Spleen (tissue), 11 donors: ENCODE results near the gene SURF2. TPM values are rescaled to one million over a fixed set of nuclear protein-coding genes. Genes with fewer than 3 reads are reported as not detected.
"Not testable (repeated sequence)": the region's sequence is repeated elsewhere in the genome, so short reads cannot be mapped to it uniquely, and the experiment has no call there.

Source experiments
- DNase-seq: peaks from one replicate; pipeline ENCODE4 v3.0.0-alpha.2; 2020
- H3K27ac ChIP-seq, 8 donors: fragments of 200-600 bp; sonication (generic) in 7 of 8; 1 replicate in 4 of 8; 2 replicates in 4 of 8; pipeline versions ENCODE4 v1.5.0 to v1.8.0; 2016 to 2021; ENCODE audit warnings: inconsistent platforms in 4 of 8, mild to moderate bottlenecking in 4 of 8, moderate library complexity in 1 of 8
- H3K27me3 ChIP-seq, 7 donors: fragments of 200-600 bp; sonication (generic) in 6 of 7; replicated peaks in 1 of 7; 1 replicate in 4 of 7; 2 replicates in 3 of 7; pipeline versions ENCODE4 v1.5.0 to v1.8.0; 2016 to 2021; ENCODE audit warnings: inconsistent platforms in 3 of 7, mild to moderate bottlenecking in 1 of 7
- H3K36me3 ChIP-seq, 6 donors: fragments of 200-600 bp; sonication (generic) in 5 of 6; 1 replicate in 4 of 6; 2 replicates in 2 of 6; pipeline versions ENCODE4 v1.5.0 to v1.8.0; 2016 to 2021; ENCODE audit warnings: inconsistent platforms in 2 of 6
- H3K4me1 ChIP-seq, 6 donors: fragments of 200-600 bp; sonication (generic) in 5 of 6; 1 replicate in 3 of 6; 2 replicates in 3 of 6; pipeline versions ENCODE4 v1.5.0 to v1.8.0; 2016 to 2021; ENCODE audit warnings: inconsistent platforms in 3 of 6
- H3K4me3 ChIP-seq, 8 donors: fragments of 200-600 bp; sonication (generic) in 7 of 8; 1 replicate in 4 of 8; 2 replicates in 4 of 8; pipeline versions ENCODE4 v1.5.0 to v1.8.0; 2016 to 2021; ENCODE audit warnings: inconsistent platforms in 4 of 8, mild to moderate bottlenecking in 4 of 8, moderate library complexity in 2 of 8
- H3K9me3 ChIP-seq, 8 donors: fragments of 200-600 bp; sonication (generic) in 7 of 8; 1 replicate in 4 of 8; 2 replicates in 4 of 8; pipeline versions ENCODE4 v1.5.0 to v1.8.0; 2016 to 2021; ENCODE audit warnings: inconsistent platforms in 4 of 8
- POLR2A ChIP-seq, 3 donors: fragments of 450-650 bp; IDR thresholded peaks; one replicate each; pipeline ENCODE4 v1.5.1; 2017; ENCODE audit warnings: antibody characterized with exemption in 3 of 3, mild to moderate bottlenecking in 1 of 3
- POLR2AphosphoS5 ChIP-seq, 3 donors: sonication (generic); formaldehyde crosslinking; IDR thresholded peaks; one replicate each; pipeline ENCODE4 v1.5.1; 2017; ENCODE audit warnings: antibody characterized with exemption in 3 of 3
- WGBS, 5 donors: extraction: QIAGEN DNeasy Blood & Tissue Kit in 3 of 5; methylation state at CpG; one replicate each; pipeline versions ENCODE4 v1.1.5 to v1.1.7; 2013 to 2018; 5-methylcytosine and 5-hydroxymethylcytosine counted together
- intact Hi-C: fragments of 100-400 bp; cut with DNase I; formaldehyde crosslinking; loops from one replicate; pipeline ENCODE4 v1.15.0; 2023; ENCODE audit warnings: low total_unique reads
- polyA plus RNA-seq, 3 donors: library from polyadenylated mRNA; stranded (reverse); fragments of 200-250 nt; gene quantifications; one replicate each; pipeline ENCODE4 v1.2.1, GENCODE V29; 2013
- total RNA-seq, 7 donors: library from RNA; depleted of rRNA in 3 of 7; stranded (reverse); fragments of >200 nt in 3 of 7; fragmentation: NEBNext Ultra II Directional in 4 of 7; extraction: Animal tissue kit (Norgen Biotek cat#: 25700) in 4 of 7; gene quantifications; one replicate each; pipeline versions ENCODE4 v1.1.0 to v1.2.1, GENCODE V29; 2016 to 2021
- TF ChIP-seq, protein P1 (sequence below), 11 experiments: fragments of 200-600 bp in 7 of 11; fragments of 450-650 bp in 4 of 11; sonication (generic) in 4 of 11; IDR thresholded peaks in 8 of 11; conservative IDR thresholded peaks in 3 of 11; 1 replicate in 7 of 11; 2 replicates in 4 of 11; pipeline versions ENCODE4 v1.4.0 to v1.8.0; 2016 to 2021; ENCODE audit warnings: antibody characterized with exemption in 11 of 11, inconsistent platforms in 4 of 11, mild to moderate bottlenecking in 1 of 11
- donor health status: healthy with polysubstance abuse.
- donor health status: DM: no; HTN: no; CAD: no; lungs with moderate emphysema.
- donor health status: DM: no; HTN: no; CAD: no.
- donor health status: Bipolar disorder and iron deficiency.
- donor health status: healthy.
- donor health status: DM: no; HTN: no; CAD: no.
- donor health status: DM: yes; HTN: yes; CAD: no.

Gene SURF2
- total and polyA plus RNA-seq, 10 donors: 6.5 to 32.6 (median 13.9) TPM

DNA sequence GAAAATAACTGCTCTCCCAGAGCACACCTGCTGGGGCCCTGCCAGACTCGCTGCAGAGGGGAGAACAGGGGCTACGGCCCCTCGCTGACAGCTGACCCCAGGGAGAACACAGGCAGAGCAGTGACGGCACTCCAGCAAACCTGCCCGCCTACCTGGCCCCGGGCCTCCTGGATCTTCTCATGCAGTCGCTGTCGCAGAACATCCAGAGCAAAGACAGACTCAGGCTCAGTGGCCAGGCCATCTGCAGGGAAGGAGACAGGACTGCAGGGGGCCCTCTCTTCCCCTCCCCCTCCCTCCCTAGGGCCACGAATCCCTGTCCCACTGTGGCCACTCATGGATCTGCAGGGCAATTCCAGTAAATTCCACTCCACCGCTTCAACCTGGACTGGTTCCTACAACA is 22.8 kb upstream of the SURF2 start:
- peak; percentile 66 for DNase-seq
- peak in 1 of 3 donors; percentile 25 for TF ChIP-seq POLR2AphosphoS5 (IDR thresholded peaks at IDR 0.05)
- TF ChIP-seq, protein P1, sequence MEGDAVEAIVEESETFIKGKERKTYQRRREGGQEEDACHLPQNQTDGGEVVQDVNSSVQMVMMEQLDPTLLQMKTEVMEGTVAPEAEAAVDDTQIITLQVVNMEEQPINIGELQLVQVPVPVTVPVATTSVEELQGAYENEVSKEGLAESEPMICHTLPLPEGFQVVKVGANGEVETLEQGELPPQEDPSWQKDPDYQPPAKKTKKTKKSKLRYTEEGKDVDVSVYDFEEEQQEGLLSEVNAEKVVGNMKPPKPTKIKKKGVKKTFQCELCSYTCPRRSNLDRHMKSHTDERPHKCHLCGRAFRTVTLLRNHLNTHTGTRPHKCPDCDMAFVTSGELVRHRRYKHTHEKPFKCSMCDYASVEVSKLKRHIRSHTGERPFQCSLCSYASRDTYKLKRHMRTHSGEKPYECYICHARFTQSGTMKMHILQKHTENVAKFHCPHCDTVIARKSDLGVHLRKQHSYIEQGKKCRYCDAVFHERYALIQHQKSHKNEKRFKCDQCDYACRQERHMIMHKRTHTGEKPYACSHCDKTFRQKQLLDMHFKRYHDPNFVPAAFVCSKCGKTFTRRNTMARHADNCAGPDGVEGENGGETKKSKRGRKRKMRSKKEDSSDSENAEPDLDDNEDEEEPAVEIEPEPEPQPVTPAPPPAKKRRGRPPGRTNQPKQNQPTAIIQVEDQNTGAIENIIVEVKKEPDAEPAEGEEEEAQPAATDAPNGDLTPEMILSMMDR (IDR thresholded peaks at IDR 0.05 in 8 of 11, conservative IDR thresholded peaks at IDR 0.05 in 3 of 11): no peak
- no peak for TF ChIP-seq POLR2A (IDR thresholded peaks at IDR 0.05)
- H3K4me3 ChIP-seq: no peak overlapping the region
- H3K9me3 ChIP-seq: no peaks in the 10 kb centered on the region
- peaks cover 15 to 63% (median 38%) of the 10 kb centered on the region in 6 donors for H3K4me1 ChIP-seq
- no peaks in the 10 kb centered on the region for H3K27me3 ChIP-seq
- H3K36me3 ChIP-seq: peaks cover 0 to 55% (median 46%) of the 10 kb centered on the region in 6 donors
- intact Hi-C loops: no loop called here
- 92 to 96% (median 94%) methylated on average over 9 to 10 of the region's 10 CpGs for WGBS, 5 donors
- H3K27ac ChIP-seq: no peak overlapping the region

DNA sequence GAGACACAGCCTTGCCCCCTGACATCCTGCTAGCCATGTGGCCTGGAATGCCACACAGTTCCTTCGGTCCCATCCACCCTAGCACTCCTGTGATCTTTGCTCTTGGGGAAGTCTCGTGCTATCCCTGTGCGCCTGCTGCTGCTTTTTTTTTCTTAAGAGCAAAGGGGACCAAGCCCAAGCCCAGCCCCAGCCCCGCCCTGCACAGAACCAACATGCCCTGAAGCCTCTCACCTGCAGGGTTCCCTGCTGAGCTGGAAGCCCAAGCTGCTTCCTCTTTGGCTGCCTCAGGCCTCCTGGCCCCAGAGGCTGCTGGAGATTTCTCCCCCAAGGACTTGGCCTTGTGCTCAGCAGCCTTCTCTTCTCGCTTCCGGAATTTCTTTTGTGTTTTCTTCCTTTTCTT is 22.2 kb upstream of the SURF2 start:
- TF ChIP-seq POLR2A (IDR thresholded peaks at IDR 0.05): no peak
- no peak for TF ChIP-seq POLR2AphosphoS5 (IDR thresholded peaks at IDR 0.05)
- TF ChIP-seq, protein P1 (IDR thresholded peaks at IDR 0.05 in 8 of 11, conservative IDR thresholded peaks at IDR 0.05 in 3 of 11): no peak

DNA sequence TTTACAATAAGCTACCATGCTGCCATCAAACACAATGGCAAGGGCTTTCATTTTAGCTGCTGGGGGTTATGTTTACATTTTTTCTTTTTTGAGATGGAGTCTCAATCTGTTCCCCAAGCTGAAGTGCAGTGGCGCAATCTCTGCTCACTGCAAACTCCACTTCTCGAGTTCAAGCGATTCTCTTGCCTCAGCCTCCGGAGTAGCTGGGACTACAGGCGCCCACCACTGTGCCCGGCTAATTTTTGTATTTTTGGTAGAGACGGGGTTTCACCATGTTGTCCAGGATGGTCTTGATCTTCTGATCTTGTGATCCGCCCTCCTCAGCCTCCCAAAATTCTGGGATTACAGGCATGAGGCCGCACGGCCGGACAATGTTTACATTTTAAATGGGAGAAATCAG is 21.5 kb upstream of the SURF2 start:
- H3K27ac ChIP-seq: peak overlapping the region in 2 of 8 donors; percentile 83 to 87
- WGBS, 5 donors: 79 to 89% (median 83%) methylated on average over 11 of the region's 11 CpGs
- H3K9me3 ChIP-seq, H3K27me3 ChIP-seq, intact Hi-C loops: not testable (repeated sequence)
- peaks cover 0 to 63% (median 49%) of the 10 kb centered on the region in 6 donors for H3K36me3 ChIP-seq
- H3K4me1 ChIP-seq: peaks cover 16 to 68% (median 45%) of the 10 kb centered on the region in 6 donors
- peak overlapping the region; percentile 78 to 96 (median 92) for H3K4me3 ChIP-seq
- peak; percentile 51 for DNase-seq

More for the DNA sequence above, 22.2 kb upstream of the SURF2 start:
- H3K4me1 ChIP-seq: peaks cover 15 to 68% (median 38%) of the 10 kb centered on the region in 6 donors
- H3K36me3 ChIP-seq: peaks cover 0 to 61% (median 47%) of the 10 kb centered on the region in 6 donors
- intact Hi-C loops: no loop called here
- no peak overlapping the region for H3K27ac ChIP-seq
- H3K4me3 ChIP-seq: no peak overlapping the region
- no peaks in the 10 kb centered on the region for H3K27me3 ChIP-seq
- no peaks in the 10 kb centered on the region for H3K9me3 ChIP-seq
- DNase-seq: peak; percentile 51
- WGBS, 5 donors: 85 to 92% (median 90%) methylated on average over 6 of the region's 6 CpGs

DNA sequence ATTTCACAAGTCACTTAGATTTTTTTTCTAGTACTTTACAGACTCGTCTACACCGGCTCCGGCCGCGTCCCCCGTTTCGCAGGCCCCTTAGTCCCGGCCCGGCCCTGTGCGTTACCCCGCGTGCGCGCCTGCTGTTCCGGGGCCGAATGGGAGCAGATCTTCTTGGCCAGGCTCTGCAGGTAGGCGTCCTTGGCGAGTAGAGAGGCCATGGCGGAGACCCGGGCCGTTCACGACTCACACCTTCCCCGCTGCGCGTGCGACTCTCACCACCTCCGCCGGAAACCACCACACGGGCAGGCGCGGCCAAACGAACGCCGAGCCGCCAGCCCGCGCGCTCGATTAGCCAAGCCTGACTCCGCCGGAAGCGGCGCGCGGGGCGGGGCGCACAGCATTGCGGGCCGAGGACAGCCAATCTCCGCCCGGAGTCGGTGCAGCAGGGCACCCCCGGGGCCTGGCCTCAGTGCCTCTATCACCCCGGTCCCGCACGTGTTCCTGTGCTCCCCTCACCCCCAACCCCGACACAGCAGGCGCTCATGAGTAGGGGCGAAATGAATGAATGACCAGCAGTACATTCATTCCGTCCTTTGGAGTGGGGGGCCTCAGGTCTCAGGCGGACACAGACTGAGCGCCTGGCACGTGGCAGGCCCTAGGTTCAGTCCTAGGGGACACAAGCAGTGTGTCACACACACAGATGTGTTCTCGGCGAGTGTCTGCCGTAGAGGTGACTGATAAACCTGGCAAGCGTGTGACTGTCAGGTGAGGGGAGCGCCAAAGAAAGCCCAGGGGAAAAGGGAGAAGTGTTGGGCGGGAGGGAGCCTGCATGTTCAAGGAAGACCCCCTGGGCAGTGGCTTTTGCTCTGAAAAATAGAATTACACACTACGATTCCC is 20.2 kb upstream of the SURF2 start, which contains the start of gene SURF6:
TSS of gene SURF6 (minus strand) at position 265 of the 888 bp plus-strand sequence. CDS start at position 209, 56 bp downstream.
- H3K4me3 ChIP-seq: peak within 1 kb of the TSS; percentile 78 to 96 (median 92)
- H3K9me3 ChIP-seq: no peaks in the 10 kb centered on the region
- H3K27ac ChIP-seq: peak within 1 kb of the TSS; percentile 63 to 88 (median 77)
- peaks cover 0 to 63% (median 40%) of the 10 kb centered on the region in 6 donors for H3K36me3 ChIP-seq
- peaks cover 27 to 79% (median 58%) of the 10 kb centered on the region in 6 donors for H3K4me1 ChIP-seq
- H3K27me3 ChIP-seq: no peaks in the 10 kb centered on the region
- TF ChIP-seq POLR2AphosphoS5 (IDR thresholded peaks at IDR 0.05) (peak; percentile 95 to 98 (median 96)), POLR2A (IDR thresholded peaks at IDR 0.05) (no peak)
- TF ChIP-seq, protein P1 (IDR thresholded peaks at IDR 0.05 in 8 of 11, conservative IDR thresholded peaks at IDR 0.05 in 3 of 11): peak in 4 of 11 experiments; percentile 13 to 25 (median 24)
- 7 to 17% (median 8%) methylated on average over 27 to 70 of the region's 70 CpGs for WGBS, 5 donors
- intact Hi-C loops: no loop called here
- DNase-seq: peak; percentile 99
